Measurements from ENCODE around the gene RNF126. TPM values are rescaled to one million over a fixed set of nuclear protein-coding genes. Genes with fewer than 3 reads are reported as not detected.

RNF126 gene
- total RNA-seq, 1 donor from 2014 or later = 42.6 TPM

DNA sequence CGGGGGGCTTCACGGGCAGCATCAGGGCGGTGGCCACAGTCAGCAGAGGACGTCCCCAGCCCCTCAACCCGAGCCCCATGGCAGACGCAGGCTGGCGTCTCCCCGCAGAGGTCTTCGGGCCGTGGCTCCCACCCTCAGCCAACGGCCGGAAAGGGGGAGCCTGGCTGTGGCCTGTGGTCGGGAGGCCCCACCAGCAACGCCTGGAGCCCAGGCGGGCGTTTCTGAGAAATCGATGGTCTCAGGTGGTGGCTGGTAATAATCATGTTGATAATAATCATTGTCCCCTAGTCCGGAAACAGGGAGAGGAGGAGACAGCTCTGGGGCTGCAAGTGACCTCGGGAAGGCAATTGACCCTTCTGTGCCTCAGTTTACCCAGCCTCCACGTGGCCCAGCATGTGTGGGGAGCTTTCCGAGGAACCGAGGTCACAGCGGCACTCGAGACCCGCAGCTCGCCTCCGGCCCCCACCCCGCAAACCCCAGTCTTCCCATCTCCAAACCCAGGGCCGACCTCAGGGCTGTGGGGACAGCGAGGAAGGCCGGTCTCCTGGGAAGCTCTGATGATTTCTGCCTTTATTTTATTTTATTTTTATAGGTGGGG is 32.4 kb upstream of the RNF126 start, which contains the start of gene PRSS57:
PRSS57 (minus strand) TSS at position 101 of the 598 bp plus-strand sequence; CDS start at position 79, 22 bp downstream.
- no peaks in the 10 kb centered on the region for H3K36me3 ChIP-seq (ENCODE audit: control insufficient read depth, insufficient read depth, low read length)
- H3K4me3 ChIP-seq (ENCODE audit: low read depth, low read length) = no peak within 1 kb of the TSS
- H3K27me3 ChIP-seq (ENCODE audit: control insufficient read depth, insufficient read depth, low read length) = no peaks in the 10 kb centered on the region
- no peak for DNase-seq (ENCODE audit: low read depth)
- no peak for FAIRE-seq
- TF ChIP-seq, protein P1, sequence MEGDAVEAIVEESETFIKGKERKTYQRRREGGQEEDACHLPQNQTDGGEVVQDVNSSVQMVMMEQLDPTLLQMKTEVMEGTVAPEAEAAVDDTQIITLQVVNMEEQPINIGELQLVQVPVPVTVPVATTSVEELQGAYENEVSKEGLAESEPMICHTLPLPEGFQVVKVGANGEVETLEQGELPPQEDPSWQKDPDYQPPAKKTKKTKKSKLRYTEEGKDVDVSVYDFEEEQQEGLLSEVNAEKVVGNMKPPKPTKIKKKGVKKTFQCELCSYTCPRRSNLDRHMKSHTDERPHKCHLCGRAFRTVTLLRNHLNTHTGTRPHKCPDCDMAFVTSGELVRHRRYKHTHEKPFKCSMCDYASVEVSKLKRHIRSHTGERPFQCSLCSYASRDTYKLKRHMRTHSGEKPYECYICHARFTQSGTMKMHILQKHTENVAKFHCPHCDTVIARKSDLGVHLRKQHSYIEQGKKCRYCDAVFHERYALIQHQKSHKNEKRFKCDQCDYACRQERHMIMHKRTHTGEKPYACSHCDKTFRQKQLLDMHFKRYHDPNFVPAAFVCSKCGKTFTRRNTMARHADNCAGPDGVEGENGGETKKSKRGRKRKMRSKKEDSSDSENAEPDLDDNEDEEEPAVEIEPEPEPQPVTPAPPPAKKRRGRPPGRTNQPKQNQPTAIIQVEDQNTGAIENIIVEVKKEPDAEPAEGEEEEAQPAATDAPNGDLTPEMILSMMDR (IDR thresholded peaks at IDR 0.05; ENCODE audit: insufficient read depth, low read length, severe bottlenecking) = no peak

DNA sequence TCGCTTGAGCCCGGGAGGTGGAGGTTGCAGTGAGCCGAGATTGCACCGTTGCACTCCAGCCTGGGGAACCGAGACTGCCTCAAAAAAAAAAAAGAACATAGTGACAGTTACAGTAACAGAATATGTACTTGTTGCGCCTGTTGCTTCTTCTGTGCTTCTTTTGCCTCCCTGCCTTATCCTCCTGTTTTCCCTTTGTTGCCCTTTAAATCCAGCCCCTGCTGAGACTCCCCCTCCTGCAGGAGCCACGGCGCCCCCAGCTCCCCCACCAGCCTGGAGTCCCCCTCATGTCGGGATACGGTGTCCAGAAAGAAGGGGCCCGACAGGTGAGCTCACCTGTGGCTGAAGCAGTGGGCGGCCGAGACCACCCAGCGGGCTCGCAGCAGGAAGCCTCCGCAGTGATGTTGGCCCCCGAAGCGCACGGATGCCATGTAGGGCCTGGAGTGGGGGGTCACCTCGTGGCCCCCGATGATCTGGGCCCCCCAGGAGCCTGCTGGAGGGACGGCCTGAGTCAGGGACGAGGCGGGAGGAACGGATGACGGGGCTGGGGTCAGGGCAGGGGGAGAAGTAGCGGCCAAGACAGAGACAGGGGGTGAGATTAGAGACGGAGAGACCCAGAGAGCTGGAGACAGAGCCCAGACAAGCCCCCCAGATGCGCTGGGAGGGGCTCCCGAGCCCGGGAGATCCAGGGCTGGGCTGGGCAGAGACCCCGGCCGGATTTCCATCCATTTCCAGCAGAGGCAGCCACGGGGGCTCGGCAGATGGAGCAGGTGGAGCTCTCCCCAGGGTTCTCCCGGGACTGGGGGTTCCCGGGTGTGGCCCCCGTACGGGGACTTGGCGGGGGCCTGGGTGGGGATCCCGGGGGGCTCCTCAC is 31.7 kb upstream of the RNF126 start:
- Histone ChIP-seq H3K36me3 (ENCODE audit: control insufficient read depth, insufficient read depth, low read length) (no peaks in the 10 kb centered on the region), H3K27me3 (ENCODE audit: control insufficient read depth, insufficient read depth, low read length) (no peaks in the 10 kb centered on the region), H3K4me3 (ENCODE audit: low read depth, low read length) (no peak overlapping the region)
- no peak for DNase-seq (ENCODE audit: low read depth)
- no peak for FAIRE-seq
- TF ChIP-seq, protein P1 (IDR thresholded peaks at IDR 0.05; ENCODE audit: insufficient read depth, low read length, severe bottlenecking) = no peak

DNA sequence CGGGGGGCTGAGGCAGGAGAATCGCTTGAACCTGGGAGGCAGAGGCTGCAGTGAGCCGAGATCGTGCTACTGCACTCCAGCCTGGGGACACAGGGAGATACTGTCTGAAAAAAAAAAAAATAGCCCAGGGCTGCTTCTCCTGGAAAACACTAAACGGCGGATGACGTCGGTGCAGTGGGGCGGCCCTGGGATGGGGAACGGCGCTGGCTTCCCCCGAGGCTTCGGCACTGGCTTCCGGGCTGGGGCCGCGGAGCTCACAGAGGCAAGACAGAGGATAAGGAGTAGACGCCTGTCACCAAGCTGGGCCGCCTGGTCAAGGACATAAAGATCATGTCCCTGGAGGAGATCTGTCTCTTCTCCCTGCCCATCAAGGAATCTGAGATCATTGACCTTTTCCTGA is 27.2 kb upstream of the RNF126 start:
- Histone ChIP-seq H3K4me3 (ENCODE audit: low read depth, low read length) (no peak overlapping the region), H3K36me3 (ENCODE audit: control insufficient read depth, insufficient read depth, low read length) (no peaks in the 10 kb centered on the region), H3K27me3 (ENCODE audit: control insufficient read depth, insufficient read depth, low read length) (no peaks in the 10 kb centered on the region)
- no peak for FAIRE-seq
- TF ChIP-seq, protein P1 (IDR thresholded peaks at IDR 0.05; ENCODE audit: insufficient read depth, low read length, severe bottlenecking) = no peak
- no peak for DNase-seq (ENCODE audit: low read depth)

DNA sequence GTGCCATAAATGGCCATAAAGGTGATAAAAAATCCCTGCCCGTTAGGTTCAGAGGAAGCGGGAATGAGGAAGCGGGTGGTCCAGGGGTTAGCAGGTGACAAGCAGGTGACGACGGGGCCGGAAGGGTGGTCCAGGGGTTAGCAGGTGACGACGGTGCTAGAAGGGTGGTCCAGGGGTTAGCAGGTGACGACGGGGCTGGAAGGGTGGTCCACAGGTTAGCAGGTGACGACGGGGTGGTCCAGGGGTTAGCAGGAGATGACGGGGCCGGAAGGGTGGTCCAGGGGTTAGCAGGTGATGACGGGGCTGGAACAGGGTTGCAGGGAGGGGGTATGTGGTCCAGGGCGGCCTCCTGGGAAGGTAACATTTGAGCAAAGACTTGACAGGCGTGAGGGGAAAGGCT is 26.0 kb upstream of the RNF126 start:
- TF ChIP-seq, protein P1 (IDR thresholded peaks at IDR 0.05; ENCODE audit: insufficient read depth, low read length, severe bottlenecking) = no peak
- DNase-seq (ENCODE audit: low read depth) (no peak), FAIRE-seq (no peak)
- H3K36me3 ChIP-seq (ENCODE audit: control insufficient read depth, insufficient read depth, low read length) = no peaks in the 10 kb centered on the region
- H3K4me3 ChIP-seq (ENCODE audit: low read depth, low read length) = no peak overlapping the region
- H3K27me3 ChIP-seq (ENCODE audit: control insufficient read depth, insufficient read depth, low read length) = no peaks in the 10 kb centered on the region

DNA sequence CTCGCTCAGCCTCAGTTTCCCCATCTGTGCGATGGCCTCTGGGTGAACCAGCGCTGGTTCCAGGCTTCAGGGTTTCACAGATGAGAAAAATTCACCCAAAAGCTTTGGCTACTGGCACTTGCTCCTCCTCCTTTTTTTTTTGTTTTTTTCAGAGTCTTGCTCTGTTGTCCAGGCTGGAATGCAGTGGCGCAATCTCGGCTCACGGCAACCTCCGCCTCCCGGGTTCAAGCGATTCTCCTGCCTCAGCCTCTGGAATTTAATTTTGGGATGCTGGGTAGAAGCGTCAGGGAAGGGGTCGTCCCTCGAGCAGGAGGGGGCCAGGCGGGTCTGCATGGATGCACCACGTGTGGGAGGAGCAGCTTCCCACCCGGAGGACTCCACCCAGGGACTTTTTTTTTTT is 25.2 kb upstream of the RNF126 start:
- no peak for FAIRE-seq
- H3K36me3 ChIP-seq (ENCODE audit: control insufficient read depth, insufficient read depth, low read length) = no peaks in the 10 kb centered on the region

More for the DNA sequence above, 25.2 kb upstream of the RNF126 start:
- no peak for DNase-seq (ENCODE audit: low read depth)
- TF ChIP-seq, protein P1 (IDR thresholded peaks at IDR 0.05; ENCODE audit: insufficient read depth, low read length, severe bottlenecking) = no peak
- Histone ChIP-seq H3K4me3 (ENCODE audit: low read depth, low read length) (no peak overlapping the region), H3K27me3 (ENCODE audit: control insufficient read depth, insufficient read depth, low read length) (no peaks in the 10 kb centered on the region)
